22Rv1 (cell line): ENCODE data around the gene TAB2.

Source experiments
- H3K27ac ChIP-seq: fragments of 450-650 bp; 2 replicates; pipeline ENCODE4 v1.5.1; 2017
- CTCF ChIP-seq: fragments of 450-650 bp; IDR thresholded peaks from 2 replicates; pipeline ENCODE4 v1.5.1; 2017; ENCODE audit warnings: mild to moderate bottlenecking
- ZFX ChIP-seq: fragments of 450-650 bp; IDR thresholded peaks from 2 replicates; pipeline ENCODE4 v1.6.1; 2017; ENCODE audit warnings: antibody characterized with exemption, borderline replicate concordance

TAB2 gene

GRCh38 chr6:149327638-149328037, 10.1 kb downstream of the TAB2 start:
- TF ChIP-seq ZFX (no peak), CTCF (no peak)

GRCh38 chr6:149328083-149328482, 10.6 kb downstream of the TAB2 start:
- H3K27ac ChIP-seq: no peak overlapping the region
- no peak for TF ChIP-seq CTCF
- no peak for TF ChIP-seq ZFX

More at GRCh38 chr6:149327638-149328037, 10.1 kb downstream of the TAB2 start:
- no peak overlapping the region for H3K27ac ChIP-seq

- no peak overlapping the region for H3K27ac ChIP-seq
- TF ChIP-seq CTCF: no peak
- TF ChIP-seq ZFX: no peak
These were observed 12.0 kb downstream of the TAB2 start for GRCh38 chr6:149329529-149329928.

- no peak overlapping the region for H3K27ac ChIP-seq
- no peak for TF ChIP-seq ZFX
- TF ChIP-seq CTCF: no peak
These were observed 12.6 kb downstream of the TAB2 start for GRCh38 chr6:149330133-149330532.

- TF ChIP-seq CTCF: no peak
- TF ChIP-seq ZFX: no peak
- H3K27ac ChIP-seq: no peak overlapping the region
These were observed 13.7 kb downstream of the TAB2 start for GRCh38 chr6:149331043-149331807.

GRCh38 chr6:149331871-149332270, 14.4 kb downstream of the TAB2 start:
- no peak overlapping the region for H3K27ac ChIP-seq
- TF ChIP-seq CTCF (no peak), ZFX (no peak)

- TF ChIP-seq CTCF: no peak
- no peak for TF ChIP-seq ZFX
- H3K27ac ChIP-seq: no peak overlapping the region
These were observed 15.2 kb downstream of the TAB2 start for GRCh38 chr6:149332602-149333265.
